Caki2 (cell line): ENCODE results near the gene ERMARD. TPM values are rescaled to one million over a fixed set of nuclear protein-coding genes. Genes with fewer than 3 reads are reported as not detected.
"Not testable (repeated sequence)": the region's sequence is repeated elsewhere in the genome, so short reads cannot be mapped to it uniquely, and the experiment has no call there.

Experiments used
- DNase-seq: peaks from one replicate; pipeline ENCODE4 v3.0.0-alpha.2; 2015; ENCODE audit warnings: low read depth
- in situ Hi-C: cut with HindIII; loops from 2 replicates; pipeline ENCODE4 v1.10.0; 2016; ENCODE audit warnings: low sequenced_read_pairs, low pct_unique_long_range_greater_than_20kb, mixed read lengths
- total RNA-seq: library from RNA; depleted of rRNA; stranded (reverse); fragments of >200 nt; shearing (Covaris generic); gene quantifications from 2 replicates; pipeline ENCODE4 v1.2.3, GENCODE V29; 2014; ENCODE audit warnings: low replicate concordance

The ERMARD gene
- total RNA-seq, 1 experiment from 2014 or later, result 22.8 TPM

GRCh38 chr6:169726049-169726400, 25.4 kb upstream of the ERMARD start:
- in situ Hi-C loops, result no loop called here
- DNase-seq, result no peak

- DNase-seq, result no peak
- in situ Hi-C loops, result no loop called here
Measured at GRCh38 chr6:169726963-169727362, 24.5 kb upstream of the ERMARD start.

DNA sequence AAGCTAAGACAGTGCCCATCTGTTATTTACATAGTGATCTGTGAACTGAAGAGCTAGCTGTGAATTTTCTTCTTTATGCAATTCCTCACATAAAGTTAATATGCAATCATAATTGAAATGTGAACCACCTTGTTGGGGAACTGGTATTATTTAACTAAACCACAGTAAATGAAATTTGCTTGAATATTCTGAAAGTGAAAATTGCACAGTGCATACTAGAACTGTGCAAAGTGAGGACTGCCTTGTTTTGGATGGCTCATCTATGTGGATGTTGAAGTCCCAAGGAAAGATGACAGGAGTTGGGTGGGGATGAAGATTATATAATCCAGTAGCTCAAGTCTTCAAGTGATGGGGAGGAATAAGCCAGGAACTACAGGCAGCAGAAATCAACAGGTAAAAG, 21.5 kb upstream of the ERMARD start:
- in situ Hi-C loops, result no loop called here
- DNase-seq, result no peak

DNA sequence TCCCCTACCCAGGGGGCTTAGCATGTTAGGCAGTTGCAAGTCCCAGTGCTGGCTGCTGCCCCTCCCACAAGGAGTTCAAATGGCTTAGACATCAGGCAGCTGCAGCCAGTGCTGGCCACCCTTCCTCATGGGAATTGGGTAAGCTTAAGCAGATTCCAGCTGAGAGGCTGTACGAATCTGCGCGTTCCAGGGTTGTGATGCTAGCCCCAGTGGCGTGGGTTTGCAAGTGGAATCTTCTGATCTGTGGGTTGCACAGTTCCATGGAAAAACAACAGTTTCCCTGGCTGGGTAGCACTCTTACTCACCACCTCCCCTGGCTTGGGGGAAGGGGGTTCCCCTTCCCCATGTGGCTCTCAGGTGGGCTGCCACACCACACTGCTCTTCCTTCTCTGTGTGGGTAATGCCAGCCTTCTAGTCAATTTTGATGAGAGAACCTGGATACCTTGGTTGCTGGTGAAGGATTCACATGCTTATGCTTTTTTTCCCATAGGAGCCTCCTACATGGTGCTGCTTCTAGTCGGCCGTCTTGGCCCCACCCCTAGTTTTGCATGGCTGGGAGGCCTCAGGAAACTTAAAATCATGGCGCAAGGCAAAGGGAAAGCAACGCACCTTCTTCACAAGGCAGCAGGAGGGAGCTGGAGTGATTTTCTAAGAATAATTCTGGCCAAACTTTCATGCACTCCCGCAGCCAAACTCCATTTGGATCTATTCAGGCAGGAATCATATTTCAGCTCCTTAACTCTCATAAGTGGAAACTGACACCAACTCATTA, 13.0 kb upstream of the ERMARD start:
- in situ Hi-C loops, result no loop called here
- no peak for DNase-seq

DNA sequence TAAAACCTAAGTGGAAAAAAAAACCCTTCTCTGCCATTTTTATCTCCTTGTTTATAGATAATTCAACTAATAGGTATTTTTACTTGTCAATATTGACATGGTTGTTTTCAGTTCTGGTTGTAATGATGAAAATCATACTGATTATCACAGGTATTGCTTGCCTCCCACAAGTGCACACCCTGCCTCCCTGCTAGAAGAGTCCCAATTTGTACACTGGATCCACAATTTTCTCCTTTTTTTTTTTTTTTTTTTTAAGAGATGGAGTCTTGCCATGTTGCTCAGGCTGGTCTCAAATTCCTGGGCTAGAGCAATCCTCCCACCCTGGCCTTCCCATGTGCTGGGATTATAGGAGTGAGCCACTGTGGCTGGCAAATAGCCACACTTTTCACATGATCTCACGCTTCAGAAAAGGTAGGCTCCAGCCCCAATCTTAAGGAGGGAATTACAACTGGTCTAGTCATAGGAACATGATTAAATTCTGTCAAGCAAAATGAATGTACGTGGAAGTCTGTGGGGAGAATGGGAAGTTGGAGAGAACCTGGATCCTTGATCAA, 12.4 kb upstream of the ERMARD start:
- no peak for DNase-seq

GRCh38 chr6:169741344-169741743, 10.1 kb upstream of the ERMARD start:
- in situ Hi-C loops, result no loop called here
- DNase-seq, result no peak

More for the DNA sequence above, 12.4 kb upstream of the ERMARD start:
- in situ Hi-C loops, result no loop called here

GRCh38 chr6:169745405-169745804, 6.0 kb upstream of the ERMARD start:
- in situ Hi-C loops, result no loop called here
- DNase-seq, result no peak

DNA sequence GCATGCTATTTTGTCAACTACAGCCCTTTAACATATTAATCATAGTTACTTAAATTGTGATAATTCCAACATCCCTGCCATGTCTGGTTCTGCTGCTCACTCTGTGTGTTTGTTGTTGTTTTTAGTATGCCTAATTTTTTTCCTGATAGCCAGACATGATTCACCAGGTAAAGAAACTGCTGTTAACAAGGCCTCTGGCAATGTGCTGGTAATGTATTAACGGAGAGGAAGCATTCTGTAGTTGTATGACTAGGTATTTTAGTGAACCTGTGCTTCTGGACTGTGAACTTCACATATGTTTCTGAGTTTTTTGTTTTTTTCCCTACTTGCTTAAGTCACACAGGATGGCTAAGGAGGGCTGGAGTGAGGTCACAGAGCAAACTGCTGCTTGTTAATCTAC, 4.9 kb upstream of the ERMARD start:
- peak; percentile 22 for DNase-seq
- in situ Hi-C loops, result no loop called here

- DNase-seq, result no peak
- in situ Hi-C loops, result no loop called here
Measured at GRCh38 chr6:169752074-169752623, 727 bp downstream of the ERMARD start.

- DNase-seq, result no peak
- in situ Hi-C loops, result no loop called here
Measured at GRCh38 chr6:169755162-169755561, 3.7 kb downstream of the ERMARD start.

DNA sequence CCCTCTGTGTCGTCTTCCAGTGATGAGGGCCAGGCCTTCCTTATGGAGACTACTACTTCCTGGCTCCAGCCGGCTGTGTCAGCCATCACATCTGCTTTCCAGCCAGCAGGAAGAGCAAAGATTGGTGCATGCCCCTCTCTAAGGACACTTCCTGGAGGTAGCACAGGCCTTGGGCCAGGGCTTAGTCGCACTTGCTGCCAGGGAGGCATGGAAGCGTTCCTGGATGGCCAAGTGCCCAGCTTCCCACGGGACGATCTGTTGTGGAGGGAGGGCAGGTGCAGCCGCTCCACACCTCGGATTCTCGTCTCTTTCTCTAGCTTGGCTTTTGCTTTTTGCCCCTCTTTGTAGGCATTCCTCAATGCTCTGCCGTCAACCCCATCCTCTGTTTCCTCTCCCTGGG, 11.9 kb downstream of the ERMARD start:
- no peak for DNase-seq
- in situ Hi-C loops, result no loop called here

DNA sequence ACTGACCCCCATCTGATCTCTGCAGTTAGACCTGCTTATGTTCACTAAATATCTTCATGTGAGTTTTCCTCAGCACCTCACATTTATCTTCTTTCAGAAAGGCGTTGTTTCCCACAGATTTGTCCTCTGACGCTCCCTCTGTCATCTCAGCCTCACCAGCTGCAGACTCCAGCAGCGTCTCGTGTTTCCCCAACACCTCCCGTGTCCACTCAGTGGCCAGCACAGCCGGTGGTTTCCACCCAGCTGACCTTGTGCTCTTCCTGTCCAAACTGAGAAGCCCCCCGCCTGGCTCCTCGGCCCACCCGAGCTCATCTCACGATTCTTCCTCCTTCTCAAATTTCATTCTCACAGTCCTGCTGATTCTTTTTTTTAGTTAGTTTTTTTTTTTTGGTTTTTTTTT, 12.5 kb downstream of the ERMARD start:
- no peak for DNase-seq
- in situ Hi-C loops, result no loop called here

DNA sequence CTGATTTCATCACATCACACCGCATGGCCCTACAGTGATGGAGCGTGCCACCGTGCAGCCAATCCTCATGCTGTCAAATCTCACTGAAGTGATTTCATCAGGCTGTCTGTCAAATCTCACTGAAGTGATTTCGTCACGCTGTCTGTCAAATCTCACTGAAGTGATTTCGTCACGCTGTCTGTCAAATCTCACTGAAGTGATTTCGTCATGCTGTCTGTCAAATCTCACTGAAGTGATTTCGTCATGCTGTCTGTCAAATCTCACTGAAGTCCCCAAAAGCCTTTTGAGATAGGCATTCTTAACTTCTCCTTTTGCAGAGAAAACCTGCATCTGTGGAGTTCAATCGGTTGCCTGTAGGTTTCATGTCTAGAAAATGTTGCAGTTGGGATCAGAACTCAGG, 14.4 kb downstream of the ERMARD start:
- in situ Hi-C loops, DNase-seq: not testable (repeated sequence)

DNA sequence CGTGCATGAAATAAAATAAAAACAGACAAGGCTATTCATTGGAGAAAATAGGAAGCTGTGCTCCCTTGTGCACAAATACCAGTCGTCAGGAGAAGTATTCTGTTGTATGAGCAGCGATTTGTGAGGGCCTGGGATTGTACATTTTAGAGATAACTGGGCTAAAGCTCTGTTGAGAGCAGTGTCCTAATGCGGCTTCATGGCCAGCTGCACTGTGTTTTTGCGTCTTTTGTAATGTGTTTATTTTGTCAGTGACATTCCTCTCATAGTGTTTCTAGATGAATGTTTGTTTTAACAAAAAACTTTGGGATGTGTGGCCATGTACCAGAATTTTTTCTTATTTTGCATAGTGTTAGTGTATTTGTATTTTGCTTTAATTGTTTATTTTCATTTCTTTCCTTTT, 14.8 kb downstream of the ERMARD start:
- no peak for DNase-seq
- in situ Hi-C loops, result no loop called here

DNA sequence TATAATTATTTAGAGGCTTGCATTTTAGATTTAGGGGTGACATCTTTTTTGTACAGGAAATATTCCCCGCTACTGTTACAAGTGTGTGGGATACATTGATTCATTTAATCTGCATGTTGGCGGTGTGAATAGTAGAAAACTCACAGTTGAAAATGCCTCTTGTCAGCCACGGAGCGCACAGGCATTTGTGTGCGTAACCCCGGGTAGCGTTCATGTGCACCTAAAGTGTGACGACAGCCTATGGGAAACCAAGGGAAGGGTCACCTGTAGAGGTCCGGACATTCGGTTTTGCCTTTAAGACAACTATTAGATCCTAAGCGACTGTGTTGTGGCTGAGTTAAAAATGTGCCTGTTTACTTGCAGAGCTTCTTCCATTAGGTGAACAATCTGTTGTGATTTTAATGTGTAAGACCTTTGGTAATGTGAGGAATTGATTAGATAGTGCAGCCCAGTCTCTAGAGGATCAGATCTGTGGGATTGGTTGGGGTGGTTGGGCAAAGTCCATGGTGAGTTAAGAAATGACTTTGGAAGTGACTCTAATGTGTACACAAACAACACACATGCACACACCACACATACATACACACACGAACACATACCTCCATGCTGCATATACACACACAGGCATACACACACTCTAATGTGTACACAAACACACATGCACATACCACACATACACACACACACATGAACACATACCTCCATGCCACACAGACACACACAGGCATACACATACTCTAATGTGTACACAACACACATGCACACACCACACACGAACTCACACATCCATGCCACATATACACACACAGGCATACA, 15.7 kb downstream of the ERMARD start:
- in situ Hi-C loops, result no loop called here
- DNase-seq, result no peak

DNA sequence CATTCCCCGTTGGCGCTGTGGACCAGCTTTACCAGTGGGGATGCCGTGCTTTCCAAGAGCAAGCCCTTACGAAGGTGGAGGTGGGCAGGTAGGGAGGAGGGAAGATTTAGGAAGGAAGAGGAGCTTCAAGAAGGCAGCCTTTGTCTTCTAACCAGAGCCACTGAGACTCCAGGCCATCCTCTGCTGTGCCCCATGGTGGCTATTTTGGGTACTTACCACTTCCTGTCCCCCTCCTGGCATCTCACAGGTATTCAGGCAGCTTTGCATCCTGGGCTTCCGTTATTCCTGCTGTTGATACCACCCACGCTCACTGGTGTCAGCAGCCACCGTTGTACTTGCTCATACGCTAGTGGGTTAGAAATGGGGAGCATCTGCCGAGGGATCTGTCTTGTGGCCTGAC, 22.9 kb downstream of the ERMARD start:
- DNase-seq, result no peak
- in situ Hi-C loops, result no loop called here

DNA sequence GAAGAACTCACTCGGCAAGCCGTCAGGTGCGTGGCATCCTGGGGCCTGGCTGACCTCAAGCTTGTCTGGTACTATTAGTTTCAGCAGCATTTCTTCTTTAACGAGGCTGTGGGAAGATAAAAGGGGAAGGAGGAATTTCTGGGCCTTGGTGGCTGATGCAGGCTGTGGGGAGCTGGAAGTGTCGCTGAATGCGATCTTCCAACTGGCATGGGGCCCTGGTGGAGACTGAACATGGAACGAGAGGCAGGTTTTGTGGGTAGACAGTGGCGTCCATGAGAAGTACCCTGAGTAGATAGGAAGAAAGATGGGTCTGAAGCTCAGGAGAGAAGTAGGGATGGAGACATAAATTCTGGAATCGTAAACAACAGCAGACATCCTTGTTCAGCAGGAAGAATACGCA, 23.9 kb downstream of the ERMARD start:
- in situ Hi-C loops, result no loop called here
- no peak for DNase-seq

GRCh38 chr6:169776379-169776778, 25.0 kb downstream of the ERMARD start:
- in situ Hi-C loops, result no loop called here
- DNase-seq, result no peak

DNA sequence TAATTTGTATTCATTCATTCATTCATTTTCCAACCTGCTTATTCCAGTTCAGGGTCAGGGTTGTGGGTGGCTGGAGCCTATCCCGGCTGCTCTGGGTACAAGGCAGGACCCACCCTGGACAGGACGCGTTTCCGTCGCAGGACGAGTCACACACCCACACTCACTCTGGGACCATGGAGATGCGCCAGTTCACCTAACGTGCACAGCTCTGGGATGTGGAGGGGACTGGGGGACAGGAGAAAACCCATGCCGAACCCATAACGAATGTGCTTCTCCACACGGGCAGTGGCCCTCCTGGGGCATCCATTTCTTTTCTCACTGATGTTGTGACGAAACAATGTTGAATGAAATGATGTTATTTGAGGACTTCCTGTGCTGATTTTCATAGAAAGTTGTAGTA, 26.5 kb downstream of the ERMARD start:
- DNase-seq, result no peak
- in situ Hi-C loops, result no loop called here
